ENCODE data around the gene HOOK2. TPM values are rescaled to one million over a fixed set of nuclear protein-coding genes. Genes with fewer than 3 reads are reported as not detected.

The HOOK2 gene
- total RNA-seq, 1 donor from 2014 or later: 92.7 TPM

DNA sequence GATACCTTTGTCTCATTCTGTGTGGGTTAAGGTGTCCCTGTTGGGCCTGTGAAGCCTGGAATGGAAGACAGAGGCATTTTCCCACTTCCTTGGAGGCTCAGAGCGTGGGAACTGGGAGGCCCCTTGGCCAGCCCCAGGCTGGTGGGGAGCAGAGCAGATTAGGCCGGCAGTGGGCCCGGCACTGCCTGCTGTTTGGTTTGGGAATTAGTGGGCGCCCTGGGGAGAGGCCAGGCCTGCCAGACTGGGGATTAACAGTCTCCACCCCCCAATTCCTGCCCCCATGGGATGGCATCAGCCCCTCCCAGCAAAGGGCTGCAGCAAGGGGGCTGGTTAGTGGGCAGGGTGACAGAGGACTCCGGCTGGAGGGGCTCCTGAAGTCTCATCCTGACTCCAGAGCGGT, 26.9 kb downstream of the HOOK2 start:
- no peak overlapping the region for H3K27ac Mint-ChIP-seq
- H3K4me1 Mint-ChIP-seq: no peaks in the 10 kb centered on the region
- TF ChIP-seq, protein P1, sequence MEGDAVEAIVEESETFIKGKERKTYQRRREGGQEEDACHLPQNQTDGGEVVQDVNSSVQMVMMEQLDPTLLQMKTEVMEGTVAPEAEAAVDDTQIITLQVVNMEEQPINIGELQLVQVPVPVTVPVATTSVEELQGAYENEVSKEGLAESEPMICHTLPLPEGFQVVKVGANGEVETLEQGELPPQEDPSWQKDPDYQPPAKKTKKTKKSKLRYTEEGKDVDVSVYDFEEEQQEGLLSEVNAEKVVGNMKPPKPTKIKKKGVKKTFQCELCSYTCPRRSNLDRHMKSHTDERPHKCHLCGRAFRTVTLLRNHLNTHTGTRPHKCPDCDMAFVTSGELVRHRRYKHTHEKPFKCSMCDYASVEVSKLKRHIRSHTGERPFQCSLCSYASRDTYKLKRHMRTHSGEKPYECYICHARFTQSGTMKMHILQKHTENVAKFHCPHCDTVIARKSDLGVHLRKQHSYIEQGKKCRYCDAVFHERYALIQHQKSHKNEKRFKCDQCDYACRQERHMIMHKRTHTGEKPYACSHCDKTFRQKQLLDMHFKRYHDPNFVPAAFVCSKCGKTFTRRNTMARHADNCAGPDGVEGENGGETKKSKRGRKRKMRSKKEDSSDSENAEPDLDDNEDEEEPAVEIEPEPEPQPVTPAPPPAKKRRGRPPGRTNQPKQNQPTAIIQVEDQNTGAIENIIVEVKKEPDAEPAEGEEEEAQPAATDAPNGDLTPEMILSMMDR (IDR thresholded peaks at IDR 0.05; ENCODE audit: unreplicated experiment): no peak
- H3K9me3 Mint-ChIP-seq: peaks cover 6% of the 10 kb centered on the region
- DNase-seq (ENCODE audit: low spot score in 2 of 2, unreplicated experiment in 2 of 2): no peak
- peaks cover 27% of the 10 kb centered on the region for H3K36me3 Mint-ChIP-seq
- H3K4me3 Mint-ChIP-seq: no peak overlapping the region
- peaks cover 48% of the 10 kb centered on the region for H3K27me3 Mint-ChIP-seq (ENCODE audit: low read depth)

DNA sequence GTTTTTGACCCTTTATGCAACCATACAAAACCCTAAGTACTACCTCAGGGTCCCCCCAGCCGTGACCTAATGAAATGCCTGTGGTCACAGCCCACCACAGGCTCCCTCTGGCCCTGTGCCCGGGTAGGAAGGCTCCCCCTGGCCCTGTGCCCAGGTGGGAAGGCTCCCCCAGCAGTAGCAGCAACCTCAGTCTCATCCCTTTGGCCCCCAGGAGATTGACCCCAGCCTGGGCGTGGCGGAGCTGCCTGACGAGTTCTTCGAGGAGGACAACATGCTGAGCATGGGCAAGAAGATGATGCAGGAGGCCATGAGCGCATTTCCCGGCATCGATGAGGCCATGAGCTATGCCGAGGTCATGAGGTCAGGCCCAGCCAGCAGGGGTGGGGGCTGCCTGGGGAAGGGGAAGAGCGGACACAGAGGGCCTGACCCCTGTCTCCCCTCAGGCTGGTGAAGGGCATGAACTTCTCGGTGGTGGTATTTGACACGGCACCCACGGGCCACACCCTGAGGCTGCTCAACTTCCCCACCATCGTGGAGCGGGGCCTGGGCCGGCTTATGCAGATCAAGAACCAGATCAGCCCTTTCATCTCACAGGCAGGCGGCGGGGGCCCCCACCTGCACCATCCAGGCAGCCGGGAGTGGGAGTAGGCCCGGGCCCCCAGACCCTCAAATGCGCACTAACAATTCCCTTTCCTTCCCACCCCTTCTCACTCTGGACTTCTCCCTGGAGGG, 30.0 kb downstream of the HOOK2 start:
- Mint-ChIP-seq H3K4me3 (no peak overlapping the region), H3K36me3 (peaks cover 35% of the 10 kb centered on the region), H3K27ac (no peak overlapping the region), H3K9me3 (peaks cover 6% of the 10 kb centered on the region), H3K4me1 (no peaks in the 10 kb centered on the region), H3K27me3 (ENCODE audit: low read depth) (peaks cover 18% of the 10 kb centered on the region)
- DNase-seq (ENCODE audit: low spot score in 2 of 2, unreplicated experiment in 2 of 2): no peak
- TF ChIP-seq, protein P1 (IDR thresholded peaks at IDR 0.05; ENCODE audit: unreplicated experiment): no peak

DNA sequence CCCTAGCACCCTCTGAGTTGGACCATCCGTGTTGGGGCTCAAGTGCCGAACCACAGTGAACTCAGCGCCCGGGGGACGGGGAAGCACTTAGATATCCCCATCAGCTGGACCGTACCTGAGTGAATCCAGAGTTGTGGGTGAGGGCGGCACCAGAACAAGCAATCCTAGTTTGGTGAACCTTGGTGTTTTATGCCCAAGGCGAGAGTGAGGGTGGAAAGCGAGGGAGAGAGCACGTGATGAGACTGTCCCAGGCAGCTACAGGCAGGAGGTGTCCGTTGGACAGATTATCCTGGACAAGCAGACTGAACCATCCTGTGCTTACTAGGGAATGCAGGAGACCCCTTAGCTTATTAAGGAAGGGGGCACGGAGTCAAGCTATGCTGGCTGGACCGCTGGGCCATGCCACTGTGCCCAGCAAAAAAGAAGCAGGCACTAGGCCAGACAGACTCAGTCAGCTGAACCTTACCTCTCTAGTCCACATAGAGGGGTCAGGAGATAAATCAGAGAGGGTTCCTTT, 37.5 kb downstream of the HOOK2 start:
- Mint-ChIP-seq H3K4me3 (peak overlapping the region; percentile 99), H3K27me3 (ENCODE audit: low read depth) (no peaks in the 10 kb centered on the region), H3K36me3 (peaks cover 14% of the 10 kb centered on the region), H3K27ac (peak overlapping the region; percentile 99), H3K9me3 (no peaks in the 10 kb centered on the region), H3K4me1 (peaks cover 24% of the 10 kb centered on the region)
- no peak for DNase-seq (ENCODE audit: low spot score in 2 of 2, unreplicated experiment in 2 of 2)
- TF ChIP-seq, protein P1 (IDR thresholded peaks at IDR 0.05; ENCODE audit: unreplicated experiment): no peak

DNA sequence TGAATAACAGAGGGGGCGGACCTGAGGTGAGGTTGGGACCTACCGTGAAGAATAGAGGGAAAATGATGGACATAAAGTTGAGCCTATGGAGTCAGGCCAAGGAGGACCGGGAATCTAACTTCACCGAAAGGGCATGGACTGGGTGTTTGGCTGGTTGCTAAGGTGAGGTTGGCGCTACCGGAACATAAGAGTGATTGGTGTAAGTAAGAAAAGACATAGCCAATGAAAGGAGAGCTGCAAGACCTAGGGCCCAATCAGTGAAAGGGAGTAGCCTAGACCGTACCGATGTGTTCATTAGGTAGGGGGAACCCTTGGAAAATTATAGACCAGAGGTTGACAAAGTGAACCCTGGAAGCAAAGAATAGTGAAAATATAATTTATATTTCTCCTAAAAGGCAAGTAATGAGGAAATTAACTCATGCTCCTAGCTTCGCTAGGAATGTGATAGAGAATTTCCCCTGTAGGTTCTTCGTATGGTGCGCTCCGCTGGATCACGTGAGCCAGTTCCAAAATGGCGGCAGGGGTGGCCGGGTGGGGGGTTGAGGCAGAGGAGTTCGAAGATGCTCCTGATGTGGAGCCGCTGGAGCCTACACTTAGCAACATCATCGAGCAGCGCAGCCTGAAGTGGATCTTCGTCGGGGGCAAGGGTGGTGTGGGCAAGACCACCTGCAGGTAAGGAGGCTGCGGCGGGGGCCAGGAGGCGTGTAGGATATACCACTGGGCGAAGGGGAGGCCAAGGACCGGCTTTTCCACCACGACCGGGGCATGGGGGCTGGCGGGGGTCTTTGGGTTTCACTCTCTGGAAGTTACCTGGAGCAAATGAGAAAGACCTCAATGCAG, 38.1 kb downstream of the HOOK2 start, which contains the start of gene GET3:
Gene GET3, plus strand, starts transcription at position 503 of the 840 bp plus-strand sequence. Its CDS starts 9 bp downstream, at position 512.
- Mint-ChIP-seq H3K4me3 (peak within 1 kb of the TSS; percentile 99), H3K27ac (peak within 1 kb of the TSS; percentile 99), H3K4me1 (peaks cover 28% of the 10 kb centered on the region), H3K36me3 (peaks cover 11% of the 10 kb centered on the region), H3K27me3 (ENCODE audit: low read depth) (no peaks in the 10 kb centered on the region), H3K9me3 (no peaks in the 10 kb centered on the region)
- TF ChIP-seq, protein P1 (IDR thresholded peaks at IDR 0.05; ENCODE audit: unreplicated experiment): no peak
- DNase-seq (ENCODE audit: low spot score in 2 of 2, unreplicated experiment in 2 of 2): peak; percentile 72 to 79

DNA sequence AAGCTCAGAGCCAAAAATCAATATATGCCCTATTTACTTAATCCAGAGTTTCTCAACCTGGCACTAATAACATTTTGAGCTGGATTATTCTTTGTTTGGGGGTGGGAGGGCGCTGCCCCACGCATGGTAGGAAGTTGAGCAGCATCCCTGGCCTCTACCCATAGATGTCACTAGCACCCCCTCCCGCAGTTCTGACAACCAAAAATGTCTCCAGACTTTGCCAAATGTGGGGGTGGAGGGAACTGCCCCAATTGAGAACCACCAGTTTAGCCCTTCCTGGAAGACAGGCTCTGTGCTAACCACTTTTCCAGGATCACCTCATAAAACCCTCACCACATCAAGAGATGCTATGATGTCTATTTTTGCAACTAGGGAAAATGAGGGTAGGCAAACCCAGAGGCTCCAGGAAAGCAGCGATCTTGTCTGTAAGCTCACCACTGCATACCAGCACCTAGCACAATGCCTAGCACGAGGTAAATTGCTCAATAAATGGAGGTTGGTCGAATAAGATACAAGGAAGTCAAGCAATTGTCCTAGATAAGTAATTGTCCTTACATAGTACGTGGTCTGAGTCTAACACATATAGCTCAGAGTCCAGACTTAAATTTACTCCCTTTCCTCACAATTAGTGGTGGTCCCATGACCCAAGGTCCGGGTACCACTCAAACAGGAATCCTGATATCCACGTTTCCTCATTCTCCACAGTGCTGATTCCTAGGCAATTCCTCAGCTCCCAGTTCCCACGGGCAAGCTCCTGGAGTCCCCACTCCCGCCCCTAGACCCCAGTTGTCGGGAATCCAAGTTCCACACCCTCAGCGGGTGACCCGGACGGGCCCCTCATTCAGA, 41.8 kb downstream of the HOOK2 start:
- no peak for DNase-seq (ENCODE audit: low spot score in 2 of 2, unreplicated experiment in 2 of 2)
- H3K36me3 Mint-ChIP-seq: peaks cover 15% of the 10 kb centered on the region

More for the DNA sequence above, 41.8 kb downstream of the HOOK2 start:
- no peaks in the 10 kb centered on the region for H3K9me3 Mint-ChIP-seq
- TF ChIP-seq, protein P1 (IDR thresholded peaks at IDR 0.05; ENCODE audit: unreplicated experiment): no peak
- peak overlapping the region; percentile 95 for H3K27ac Mint-ChIP-seq
- peaks cover 30% of the 10 kb centered on the region for H3K4me1 Mint-ChIP-seq
- no peaks in the 10 kb centered on the region for H3K27me3 Mint-ChIP-seq (ENCODE audit: low read depth)
- H3K4me3 Mint-ChIP-seq: peak overlapping the region; percentile 89
